SW 1271 (cell line): ENCODE data around the gene FAM120B.

Experiments used
- DNase-seq, 2 experiments: peaks; one replicate each; lab custom pipeline; 2025; lab: John Stamatoyannopoulos, UW

The FAM120B gene

DNA sequence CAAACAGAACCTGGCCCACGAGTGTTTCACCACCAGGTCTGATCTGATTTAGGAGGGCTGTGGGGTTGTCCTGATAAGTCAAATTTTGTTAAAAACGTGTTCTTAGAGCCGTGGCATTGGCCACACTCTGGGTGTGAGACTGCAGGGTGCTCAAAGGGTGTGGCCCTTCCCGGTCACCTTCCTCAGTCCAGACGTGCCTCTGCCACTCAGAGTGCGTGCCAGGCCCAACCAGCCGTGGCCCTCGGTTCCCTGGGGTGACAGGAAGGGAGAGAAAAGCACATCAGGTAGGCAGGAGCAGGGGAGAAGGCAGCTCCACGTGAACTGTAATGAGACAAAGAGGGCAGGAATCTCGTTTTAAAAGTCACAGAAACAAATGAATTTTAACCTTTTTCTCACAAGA is 115.4 kb downstream of the FAM120B start:
- DNase-seq, result no peak

DNA sequence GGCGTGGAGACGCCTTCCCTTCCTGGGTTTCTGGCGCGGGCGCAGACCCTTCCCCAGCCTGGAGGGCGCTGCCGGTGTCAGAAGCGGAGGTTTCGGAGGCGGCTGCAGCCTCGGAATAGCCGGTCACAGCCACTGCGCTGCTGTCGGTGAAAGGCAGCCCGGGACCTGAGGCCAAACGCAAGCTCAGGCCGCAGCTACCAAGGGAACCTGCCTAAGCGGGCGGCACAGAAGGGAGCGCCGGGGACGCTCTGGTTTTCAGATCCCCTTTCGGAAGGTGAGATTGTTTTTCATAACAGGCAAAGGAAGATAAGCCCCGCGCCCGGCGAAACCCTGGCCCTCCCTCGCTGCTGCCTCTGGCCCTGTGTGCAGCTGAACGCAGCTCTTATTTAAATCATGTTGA is 116.5 kb downstream of the FAM120B start:
- no peak for DNase-seq

DNA sequence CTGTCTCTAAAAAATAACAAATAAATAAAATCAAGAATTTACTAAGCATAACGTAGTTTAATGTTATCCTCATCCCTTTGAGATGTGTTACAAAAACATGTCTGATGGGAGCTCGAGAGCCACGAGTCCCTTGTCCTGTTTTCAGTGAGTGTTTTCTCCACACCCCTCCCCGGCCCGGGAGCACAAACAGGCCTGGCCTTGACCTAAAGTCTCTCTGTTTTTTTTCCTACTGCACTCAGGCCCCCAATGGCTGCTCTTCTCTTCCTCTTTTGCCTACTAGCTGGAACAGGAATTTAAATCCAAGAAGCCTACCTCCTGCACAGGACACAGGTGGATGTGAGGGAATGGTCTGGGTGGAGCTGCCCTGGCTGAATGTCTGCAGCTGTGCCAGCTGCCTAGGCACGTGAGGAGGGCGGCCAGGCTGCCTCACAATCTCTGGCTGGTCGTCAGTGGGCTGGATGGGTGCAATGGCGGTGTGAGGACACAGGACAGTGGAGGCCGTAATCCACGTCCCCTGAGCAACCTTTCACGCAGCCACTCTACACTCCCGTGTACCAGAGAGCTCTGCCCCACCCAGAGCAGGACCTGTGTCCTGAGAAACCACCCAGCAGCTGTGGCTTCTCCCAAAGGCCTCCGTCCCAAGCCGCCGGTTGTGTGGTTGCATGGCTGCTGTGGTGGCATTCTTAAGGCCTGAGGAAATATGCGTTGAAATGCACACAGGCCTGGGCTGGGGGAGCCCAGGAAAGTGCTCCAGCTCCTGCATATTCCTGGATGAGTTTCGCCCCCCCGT is 117.5 kb downstream of the FAM120B start:
- no peak for DNase-seq

DNA sequence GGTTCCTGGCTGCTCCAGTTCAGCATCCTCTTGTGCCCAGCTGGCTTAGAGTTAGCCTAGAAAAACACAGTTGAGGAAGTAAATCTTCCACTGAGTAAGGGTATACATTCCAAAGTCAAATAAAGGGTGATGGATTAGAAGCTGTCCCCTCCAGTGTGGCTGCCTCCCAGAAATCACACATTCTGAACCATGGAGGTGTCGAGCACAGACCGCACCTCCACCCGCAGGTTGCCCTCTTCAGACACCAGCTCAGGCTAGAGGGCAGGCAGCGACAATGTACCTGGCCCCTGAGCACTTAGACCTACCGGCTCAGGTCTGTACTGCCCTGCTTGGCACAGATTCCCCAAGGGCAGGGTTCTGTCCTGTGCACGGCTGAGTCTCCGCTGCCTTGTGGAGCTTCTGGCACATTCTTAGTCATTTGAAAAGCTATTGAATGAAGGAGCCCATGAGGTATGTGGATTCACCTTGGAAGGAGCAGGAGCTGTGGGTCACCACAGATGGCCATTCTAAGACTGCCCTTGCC is 118.1 kb downstream of the FAM120B start:
- DNase-seq, result no peak

DNA sequence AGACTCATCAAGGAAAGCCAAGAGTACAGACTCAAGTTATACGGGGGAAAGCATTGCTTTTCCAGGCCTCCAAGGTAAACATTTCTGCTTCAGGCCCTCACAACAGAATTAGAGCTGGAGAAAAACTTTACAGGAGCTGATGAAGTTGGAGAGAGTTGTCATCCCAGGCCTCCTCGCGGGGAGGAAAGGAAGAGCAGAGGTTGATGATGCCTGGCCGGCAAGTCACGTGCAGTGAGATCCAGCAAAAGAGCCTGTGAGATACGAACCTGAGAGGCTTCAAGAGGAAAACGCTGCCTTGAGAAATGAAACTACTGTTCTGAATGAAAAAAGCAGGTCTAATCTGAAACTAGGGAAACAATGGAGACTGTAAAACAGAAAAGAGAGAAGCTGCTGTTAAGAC is 122.9 kb downstream of the FAM120B start:
- no peak for DNase-seq

DNA sequence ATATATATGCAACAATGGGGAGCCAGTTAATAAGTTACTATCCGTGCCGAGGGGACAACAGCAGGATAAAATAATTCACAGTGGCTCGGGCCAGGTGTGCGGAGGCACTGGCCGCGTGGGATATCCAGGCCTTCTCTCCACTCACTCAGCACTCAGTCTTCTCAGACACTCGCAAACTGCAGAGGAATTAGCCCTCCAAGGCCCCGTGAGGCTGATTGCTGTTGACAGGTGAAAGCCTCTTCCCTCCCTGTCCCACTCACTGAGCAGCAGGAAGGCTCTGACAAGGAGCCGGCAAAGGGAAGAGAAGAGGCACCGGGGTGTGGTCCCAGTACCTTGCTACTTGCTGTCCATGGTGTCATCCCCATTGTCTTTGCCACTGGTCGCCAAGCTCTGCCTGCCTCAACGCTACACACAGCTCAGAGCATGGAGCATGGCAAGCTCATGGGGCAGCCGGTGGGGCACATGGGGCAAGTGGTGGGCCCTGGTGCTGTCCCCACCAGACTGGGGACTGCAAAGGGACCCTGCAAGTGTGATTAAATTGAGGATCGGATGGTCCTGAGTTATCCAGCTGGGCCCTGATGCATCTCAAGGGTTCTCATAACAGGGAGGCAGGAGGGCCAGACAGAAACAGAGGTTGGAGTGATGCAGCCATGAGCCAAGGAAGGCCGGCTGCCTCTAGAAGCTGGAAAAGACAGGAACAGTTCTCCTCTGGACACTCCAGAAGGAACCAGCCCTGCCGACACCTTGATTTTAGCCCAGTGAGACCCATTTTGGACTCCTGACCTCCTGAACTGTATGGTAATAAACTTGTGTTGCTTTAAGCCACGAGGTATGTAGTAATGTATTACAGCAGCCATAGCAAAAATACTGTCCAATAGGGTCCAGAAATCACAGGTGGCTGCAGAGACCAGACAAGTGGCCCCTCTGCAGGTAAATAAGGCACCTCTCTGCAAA is 126.9 kb downstream of the FAM120B start:
- DNase-seq, result no peak

DNA sequence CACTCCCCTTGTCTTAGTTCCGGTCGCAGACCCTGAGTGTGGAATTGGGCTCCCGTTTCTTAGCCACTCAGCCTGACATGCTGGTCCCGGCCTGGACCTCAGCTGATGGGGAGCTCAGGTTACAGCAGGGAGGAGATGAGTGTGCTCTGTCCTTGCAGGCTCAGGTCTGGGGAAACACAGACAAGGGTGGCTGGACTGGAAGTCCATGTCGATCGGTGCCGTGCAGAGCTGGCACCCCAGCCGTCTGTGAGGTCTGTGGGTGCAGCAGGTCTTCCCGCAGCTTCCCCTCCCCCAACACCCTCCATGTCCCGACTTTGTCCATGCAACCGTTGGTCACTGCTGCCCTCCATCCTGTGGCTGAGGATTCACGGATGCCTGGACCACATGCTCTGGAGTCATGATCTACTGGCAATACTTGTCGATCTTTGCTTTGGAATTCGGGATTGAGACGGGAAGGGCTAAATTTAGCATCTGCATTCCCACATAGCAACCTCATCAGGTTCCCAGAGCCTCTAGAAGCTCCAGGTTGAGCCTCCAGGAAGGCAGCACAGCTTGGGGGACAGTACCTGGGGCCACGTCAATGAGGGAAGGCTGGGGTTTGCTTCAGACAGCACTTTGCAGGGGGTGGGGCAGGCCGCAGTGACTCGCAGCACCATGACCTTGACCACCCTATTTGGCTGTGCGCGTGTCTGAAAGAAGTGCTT is 127.7 kb downstream of the FAM120B start:
- DNase-seq, result no peak

DNA sequence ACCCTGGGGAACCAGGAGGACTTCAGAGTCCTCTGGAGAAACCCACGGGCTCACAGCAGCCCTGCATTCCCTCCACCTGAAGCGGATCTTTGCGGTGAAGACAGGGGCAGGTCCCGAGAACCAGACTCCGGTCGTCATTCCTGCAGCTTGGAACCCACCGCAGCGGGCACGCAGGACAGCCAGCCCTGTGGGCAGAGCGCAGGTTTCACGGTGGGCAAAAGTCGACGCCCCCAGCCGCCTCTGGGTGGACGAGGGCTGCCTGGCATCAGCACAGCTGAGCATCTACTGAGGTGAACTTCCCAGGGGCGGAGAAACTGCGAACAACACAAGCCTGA is 128.2 kb downstream of the FAM120B start:
- no peak for DNase-seq

DNA sequence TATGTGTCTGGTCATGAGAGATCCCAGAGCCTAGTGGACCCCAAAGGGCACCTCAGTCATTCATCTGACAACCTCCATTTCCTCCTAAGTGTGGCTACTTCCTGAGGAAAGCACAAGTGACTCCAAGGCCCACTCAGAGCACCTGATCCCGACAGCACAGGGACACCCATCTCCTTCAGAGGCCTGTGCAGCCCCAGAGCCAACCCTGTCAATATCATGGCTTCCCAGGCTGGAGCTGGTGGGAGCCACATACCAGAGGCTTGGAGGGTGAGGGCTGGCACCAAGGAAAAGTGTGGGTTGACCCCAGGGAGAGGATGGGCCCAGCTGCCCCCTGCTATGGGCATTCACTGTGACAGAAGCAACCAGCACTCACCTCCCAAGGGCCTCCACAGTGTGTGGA is 129.2 kb downstream of the FAM120B start:
- no peak for DNase-seq

DNA sequence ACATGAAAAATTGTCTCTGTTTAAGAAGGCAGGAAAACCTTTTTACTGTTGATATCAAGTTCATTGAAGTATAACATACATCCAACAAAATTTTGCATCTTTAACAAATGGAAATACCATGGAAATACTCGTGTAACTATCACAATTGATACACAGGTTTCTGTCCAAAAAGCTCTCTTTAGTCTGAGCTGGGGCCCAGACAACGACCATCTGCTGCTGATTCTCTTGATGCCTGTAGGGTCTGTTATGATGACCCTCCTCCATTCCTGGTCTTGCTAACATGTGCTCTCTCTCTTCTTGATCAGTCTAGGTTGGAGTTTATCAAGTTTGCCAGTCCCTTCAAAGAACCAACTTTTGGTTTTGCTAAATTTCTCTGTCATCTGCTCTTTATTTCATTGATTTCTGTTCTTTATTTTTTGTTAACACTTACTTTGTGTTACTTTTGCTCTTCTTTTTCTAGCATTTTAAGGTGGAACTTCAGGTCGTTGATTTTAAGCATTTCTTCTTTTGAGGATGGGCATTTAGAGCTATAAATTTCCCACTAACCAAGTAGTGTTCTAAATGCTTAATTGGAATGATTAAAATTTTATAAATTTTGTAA is 129.8 kb downstream of the FAM120B start:
- no peak for DNase-seq

DNA sequence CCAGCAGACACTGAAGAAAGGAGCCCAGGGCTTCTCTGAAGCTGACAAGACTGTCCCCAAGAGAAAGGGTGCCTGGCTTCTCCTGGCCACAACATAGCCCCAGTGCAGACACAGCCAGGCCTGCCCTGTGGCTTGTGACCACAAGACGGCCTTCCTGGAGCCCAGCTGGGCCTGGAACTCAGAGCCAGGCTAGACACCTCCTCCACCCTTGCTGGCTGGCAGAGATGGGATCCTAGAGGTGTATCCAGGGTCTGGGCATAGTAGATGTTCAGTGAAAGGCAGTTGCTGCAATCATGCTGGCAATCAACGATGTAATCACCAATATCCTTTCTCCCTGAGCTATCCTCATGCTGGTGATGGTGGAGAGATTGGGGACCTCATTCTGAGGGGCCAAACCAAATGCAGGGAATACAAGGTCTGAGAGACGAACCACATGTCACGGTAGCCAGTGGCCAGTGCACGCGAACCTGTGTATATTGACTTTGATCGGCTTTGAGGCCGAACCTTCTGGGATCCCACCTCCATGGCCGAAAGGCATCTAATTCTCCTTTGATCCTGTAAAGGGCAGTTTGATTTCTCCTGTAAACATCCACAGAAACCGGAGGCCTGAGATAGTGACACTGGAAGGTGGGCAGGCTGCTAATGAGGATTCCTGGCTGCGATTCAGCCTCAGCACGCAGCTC is 131.3 kb downstream of the FAM120B start:
- DNase-seq, result no peak

DNA sequence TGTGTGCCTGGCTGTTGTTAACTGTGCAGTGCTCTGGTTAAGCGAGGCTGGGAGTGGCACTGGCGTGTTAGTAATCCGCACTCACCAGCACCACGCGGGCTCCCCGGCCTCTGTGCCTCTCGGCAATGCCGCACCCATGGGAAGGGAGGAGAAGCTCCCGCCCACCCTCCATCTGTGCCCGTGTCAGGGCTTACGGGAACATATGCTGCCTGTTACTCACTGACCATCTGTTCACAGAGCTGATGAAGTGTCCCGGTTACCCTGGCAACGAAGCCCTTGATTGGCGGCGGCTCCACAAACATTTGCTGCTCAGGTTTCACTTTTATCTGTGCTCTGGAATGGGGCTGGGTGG is 131.8 kb downstream of the FAM120B start:
- DNase-seq, result peak; percentile 49 to 70

DNA sequence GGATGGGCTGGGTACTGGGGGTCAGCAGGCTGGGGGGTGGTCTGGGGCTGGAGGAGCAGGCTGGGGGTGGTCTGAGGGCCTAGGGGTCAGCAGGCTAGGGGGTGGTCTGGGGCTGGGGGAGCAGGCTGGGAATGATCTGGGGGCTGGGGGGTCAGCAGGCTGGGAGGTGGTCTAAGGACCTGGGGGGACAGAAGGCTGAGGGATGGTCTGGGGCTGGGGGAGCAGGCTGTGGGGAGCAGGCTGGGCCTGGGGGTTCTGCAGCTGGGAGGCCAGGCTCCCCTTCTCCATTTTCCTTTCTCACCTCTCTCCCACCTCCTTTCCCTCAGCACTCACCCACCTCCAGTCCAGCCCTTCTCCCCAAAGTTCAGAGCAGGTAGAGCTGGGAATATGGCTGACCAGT is 132.3 kb downstream of the FAM120B start:
- DNase-seq, result no peak

DNA sequence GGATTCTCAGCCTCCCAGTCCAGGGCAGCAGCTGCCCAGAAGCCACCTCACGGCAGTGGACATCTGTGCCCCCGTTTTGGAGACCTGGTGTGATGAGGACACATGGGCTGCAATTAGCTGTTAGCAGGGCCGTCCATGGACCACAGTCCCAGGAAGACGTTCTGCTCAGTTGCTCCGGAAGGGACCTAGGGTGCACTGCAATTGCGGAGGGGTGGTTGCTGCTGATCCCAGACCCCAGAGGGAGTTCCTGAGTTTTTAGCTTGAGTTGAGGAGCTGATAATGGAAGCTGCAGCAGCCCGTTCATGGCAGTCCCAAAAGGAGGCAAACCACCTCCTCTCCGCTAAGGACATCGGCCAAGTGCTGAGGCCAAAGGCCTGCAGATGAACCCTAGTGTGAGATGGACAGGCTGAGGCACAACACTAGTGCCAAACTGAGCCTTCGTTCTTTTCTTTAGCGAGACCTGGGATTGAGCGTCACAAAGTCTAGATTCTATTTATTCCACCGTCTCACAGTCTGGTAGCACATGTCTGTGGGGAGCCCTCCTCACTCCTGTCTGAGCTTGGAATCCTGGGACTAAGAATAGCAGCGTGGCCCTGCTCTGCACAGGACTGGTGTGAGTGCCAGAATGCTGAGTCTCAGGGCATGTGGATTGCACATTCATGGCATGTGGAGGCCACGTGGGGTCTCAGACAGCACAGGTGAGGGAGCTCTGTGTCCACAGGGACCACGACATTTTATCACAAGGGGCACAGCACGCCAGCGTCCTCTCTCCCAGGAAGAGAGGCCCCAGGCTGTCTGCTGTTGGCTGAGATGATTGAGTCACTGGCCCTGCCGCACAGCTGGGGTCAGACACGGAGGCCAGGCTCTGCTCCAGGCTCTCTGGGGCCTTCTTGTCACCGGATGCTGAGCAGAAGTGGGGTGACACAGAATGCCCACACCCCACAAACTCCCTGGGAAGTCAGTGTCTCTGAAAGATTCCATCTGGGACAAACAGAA is 133.1 kb downstream of the FAM120B start:
- no peak for DNase-seq

DNA sequence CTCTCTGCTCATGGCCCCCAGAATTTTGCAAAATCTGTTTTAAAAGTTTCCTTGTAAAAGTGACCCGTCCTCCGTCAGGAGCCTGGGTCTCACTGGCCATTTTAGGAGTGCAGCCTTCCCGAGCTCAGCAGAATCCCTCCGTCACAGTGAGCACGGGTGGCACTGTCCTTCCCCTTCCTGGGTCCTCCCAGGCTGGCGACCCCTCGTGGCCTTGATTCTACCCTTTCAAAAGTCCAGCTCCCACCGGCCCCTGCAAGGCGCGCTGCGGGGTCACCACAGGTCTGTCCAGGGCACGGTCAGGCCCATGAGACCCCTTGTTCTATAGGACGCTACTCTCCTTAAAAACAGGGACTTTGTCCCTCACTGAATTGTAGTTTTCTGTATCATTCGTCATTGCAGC is 133.9 kb downstream of the FAM120B start:
- DNase-seq, result no peak

DNA sequence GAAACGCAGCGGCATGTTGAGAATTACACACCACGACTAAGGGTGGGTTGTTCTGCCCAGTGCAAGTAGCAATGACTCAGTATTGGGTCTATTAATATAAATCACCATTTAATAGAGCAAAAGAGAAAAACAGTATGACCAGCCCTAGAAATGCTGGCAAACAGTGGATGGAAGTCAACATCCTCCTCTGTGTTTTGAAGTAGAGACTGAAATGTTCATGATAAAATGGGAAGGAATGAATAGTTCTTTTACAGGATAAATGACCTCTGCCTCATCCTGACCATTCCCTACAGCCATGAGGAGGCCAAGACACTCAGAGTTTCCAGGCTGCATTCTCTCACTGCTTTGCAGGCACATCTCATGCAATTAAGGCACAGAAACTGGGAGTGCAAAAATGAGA is 134.8 kb downstream of the FAM120B start:
- DNase-seq, result no peak

DNA sequence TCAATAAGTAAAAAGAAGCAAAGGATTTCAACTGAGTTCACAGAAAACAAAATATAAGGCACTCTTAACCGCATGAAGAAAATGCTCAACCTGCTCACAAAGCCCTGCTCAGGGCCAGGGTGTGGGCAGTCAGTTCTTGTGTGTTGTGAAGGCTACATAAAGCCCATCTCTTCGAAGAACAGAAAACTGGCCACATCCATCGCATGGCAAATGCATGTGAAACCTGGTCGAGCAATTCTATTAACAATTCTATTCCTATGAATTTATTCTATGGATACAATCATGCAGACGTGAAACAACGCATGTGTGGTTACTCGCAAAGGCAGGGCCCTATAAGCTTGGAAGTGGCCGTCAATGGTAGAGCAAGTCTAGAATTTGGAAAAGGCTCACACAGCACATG is 136.0 kb downstream of the FAM120B start:
- DNase-seq, result no peak

DNA sequence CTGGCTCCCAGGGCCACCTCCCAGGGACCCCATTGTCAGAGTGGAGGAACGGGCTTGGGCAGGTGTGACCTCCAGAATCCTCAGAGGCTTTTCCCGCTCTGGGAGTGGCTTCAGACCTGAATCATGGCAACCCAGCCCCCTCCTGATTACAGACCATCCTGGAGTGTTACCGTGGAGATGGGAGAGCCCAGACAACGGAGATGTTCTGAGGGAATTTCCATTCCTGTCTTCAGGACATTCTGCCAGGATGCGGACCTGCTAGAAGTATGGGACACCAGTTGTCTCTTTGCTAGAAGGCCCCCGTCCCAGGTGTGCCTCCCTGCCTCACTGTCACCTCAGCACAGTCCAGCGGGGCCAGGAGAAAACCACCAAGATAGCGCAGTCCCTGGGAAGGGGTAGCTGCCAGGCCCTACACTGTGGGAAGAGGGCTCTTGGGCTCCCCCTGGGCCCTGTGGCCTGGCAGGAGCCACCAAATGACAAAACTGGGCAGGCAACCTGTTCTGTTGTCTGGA is 136.6 kb downstream of the FAM120B start:
- no peak for DNase-seq

DNA sequence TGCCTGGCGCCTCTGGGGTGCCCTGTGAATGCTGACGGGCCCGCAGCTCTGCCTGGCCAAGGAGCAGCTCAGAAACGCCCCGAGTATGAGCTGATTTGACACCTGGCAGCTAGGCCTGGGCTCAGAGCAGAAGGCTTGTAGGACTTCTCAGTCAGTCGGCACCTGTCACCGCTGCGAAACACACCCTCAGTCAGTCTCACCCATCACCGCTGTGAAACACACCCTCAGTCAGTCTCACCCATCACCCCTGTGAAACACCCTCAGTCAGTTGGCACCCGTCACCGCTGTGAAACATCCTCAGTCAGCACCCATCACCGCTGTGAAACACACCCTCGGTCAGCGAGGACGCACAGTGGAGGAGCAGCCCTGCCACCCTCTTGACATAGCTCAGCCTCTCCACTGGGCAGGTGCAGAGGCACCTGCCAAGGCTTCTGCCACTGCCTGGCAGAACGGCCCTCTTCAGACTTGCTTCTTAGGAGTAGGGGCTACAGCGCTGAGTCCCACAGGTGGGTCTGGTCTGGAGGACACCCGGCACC is 137.6 kb downstream of the FAM120B start:
- DNase-seq, result no peak

DNA sequence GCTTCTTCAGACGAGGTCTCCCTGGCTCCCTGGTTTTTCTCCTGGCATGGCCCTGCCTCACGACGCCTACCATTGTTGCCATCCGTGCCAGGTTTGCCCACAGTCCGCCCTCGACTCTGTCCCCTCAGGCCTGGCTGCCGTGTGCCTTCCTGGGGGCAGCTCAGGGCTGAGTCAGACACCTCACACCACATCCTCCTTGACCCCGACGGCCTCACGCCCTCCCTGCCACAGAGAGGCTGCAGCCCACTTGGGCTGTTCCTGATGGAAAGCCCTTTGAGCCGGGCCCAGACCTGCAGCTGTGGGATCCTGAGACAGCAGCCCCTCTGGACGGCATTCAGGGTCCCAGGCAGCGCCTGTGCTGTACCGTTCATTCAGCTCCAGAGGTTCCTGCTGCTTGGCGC is 138.3 kb downstream of the FAM120B start:
- no peak for DNase-seq
